ENCODE measurements around the gene C11orf68. TPM values are rescaled to one million over a fixed set of nuclear protein-coding genes. Genes with fewer than 3 reads are reported as not detected.

Gene C11orf68
- polyA plus RNA-seq, 3 donors, result 21.8 to 31.5 (median 22.8) TPM

DNA sequence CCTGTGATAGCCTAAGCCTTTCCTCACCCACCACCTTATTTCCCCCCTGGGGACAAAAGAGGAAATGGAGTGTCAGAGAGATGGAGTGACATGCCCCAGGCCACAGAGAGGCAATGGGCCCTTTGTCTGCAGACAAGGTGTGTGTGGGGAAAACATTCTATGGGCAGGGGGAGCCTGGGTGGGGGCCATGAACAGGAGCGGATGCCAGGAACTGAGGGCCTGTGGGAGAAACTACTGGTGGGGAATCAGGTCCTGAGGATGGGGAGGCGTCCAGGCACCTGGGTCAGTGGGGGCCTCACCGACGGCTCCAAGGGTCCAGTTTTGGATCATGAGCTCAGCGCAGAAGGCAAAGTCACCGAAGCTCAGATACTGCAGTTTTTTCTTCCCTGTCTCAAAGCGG, 33.6 kb downstream of the C11orf68 start:
- Histone ChIP-seq H4K20me1 (ENCODE audit: insufficient read depth, low read length) (peaks cover 15% of the 10 kb centered on the region), H3K4me2 (replicated peaks; ENCODE audit: extremely low read depth, low read length, poor library complexity, severe bottlenecking) (no peak overlapping the region), H3K27ac (ENCODE audit: low read depth in 1 of 2, low read length in 2 of 2) (no peak overlapping the region), H3K27me3 (ENCODE audit: control insufficient read depth in 2 of 2, insufficient read depth in 2 of 2, low read length in 2 of 2) (no peaks in the 10 kb centered on the region), H3K9ac (ENCODE audit: insufficient read depth, low read length, poor library complexity, severe bottlenecking) (no peak overlapping the region), H3K4me3 (replicated peaks in 1 of 3; ENCODE audit: low read depth in 2 of 3, low read length in 3 of 3) (no peak overlapping the region), H2AFZ (ENCODE audit: insufficient read depth, low read depth, low read length, poor library complexity, severe bottlenecking) (no peak overlapping the region), H3K9me3 (replicated peaks in 1 of 2; ENCODE audit: control insufficient read depth in 1 of 2, insufficient read depth in 1 of 2, low read length in 2 of 2) (no peaks in the 10 kb centered on the region), H3K79me2 (ENCODE audit: insufficient read depth, low read length) (peaks cover 22% of the 10 kb centered on the region), H3K36me3 (replicated peaks in 1 of 2; ENCODE audit: control insufficient read depth in 1 of 2, insufficient read depth in 2 of 2, low read length in 2 of 2) (peaks cover 36 to 46% of the 10 kb centered on the region in 2 donors), H3K4me1 (ENCODE audit: control insufficient read depth in 1 of 2, insufficient read depth in 2 of 2, low read length in 2 of 2) (peaks cover 31 to 50% of the 10 kb centered on the region in 2 donors)
- Mint-ChIP-seq H3K27ac (peak overlapping the region in 4 of 7 donors; percentile 56 to 85 (median 60)), H3K36me3 (peaks cover 44 to 56% of the 10 kb centered on the region in 2 donors), H3K4me3 (no peak overlapping the region), H3K27me3 (ENCODE audit: low read depth in 3 of 3) (peaks cover 0 to 5% (median 0%) of the 10 kb centered on the region in 3 donors), H3K4me1 (peaks cover 42% of the 10 kb centered on the region), H3K9me3 (peaks cover 0 to 2% (median 0%) of the 10 kb centered on the region in 7 donors)
- DNase-seq, result no peak
- intact Hi-C loops (cut with micrococcal nuclease), result loop anchor here (5.0 kb wide), 2 partner anchors 37 to 42 kb away; no protein-coding TSS in a partner anchor
- TF ChIP-seq, protein P1, sequence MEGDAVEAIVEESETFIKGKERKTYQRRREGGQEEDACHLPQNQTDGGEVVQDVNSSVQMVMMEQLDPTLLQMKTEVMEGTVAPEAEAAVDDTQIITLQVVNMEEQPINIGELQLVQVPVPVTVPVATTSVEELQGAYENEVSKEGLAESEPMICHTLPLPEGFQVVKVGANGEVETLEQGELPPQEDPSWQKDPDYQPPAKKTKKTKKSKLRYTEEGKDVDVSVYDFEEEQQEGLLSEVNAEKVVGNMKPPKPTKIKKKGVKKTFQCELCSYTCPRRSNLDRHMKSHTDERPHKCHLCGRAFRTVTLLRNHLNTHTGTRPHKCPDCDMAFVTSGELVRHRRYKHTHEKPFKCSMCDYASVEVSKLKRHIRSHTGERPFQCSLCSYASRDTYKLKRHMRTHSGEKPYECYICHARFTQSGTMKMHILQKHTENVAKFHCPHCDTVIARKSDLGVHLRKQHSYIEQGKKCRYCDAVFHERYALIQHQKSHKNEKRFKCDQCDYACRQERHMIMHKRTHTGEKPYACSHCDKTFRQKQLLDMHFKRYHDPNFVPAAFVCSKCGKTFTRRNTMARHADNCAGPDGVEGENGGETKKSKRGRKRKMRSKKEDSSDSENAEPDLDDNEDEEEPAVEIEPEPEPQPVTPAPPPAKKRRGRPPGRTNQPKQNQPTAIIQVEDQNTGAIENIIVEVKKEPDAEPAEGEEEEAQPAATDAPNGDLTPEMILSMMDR (IDR thresholded peaks at IDR 0.05), result no peak
- WGBS (ENCODE audit: insufficient coverage), result 97% methylated on average over 7 of the region's 7 CpGs

DNA sequence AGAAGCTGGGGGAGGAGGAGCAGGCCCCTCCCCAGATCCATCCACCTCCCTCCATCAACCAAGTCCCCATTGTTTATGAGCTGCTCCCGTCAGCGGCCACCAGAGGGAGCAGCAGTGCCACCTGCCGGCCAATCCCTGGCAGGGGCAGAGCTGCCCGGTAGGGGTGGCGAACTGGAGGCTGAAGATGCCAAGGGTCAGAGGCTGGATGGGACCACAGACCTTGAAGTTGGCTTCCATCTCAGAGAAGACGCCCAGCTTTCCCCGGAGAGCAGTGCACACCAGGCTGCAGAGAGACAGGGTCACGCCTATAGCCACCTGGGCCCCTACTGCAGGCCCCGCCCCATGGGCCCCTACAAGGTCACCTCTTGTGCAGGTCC, 34.2 kb downstream of the C11orf68 start:
- Histone ChIP-seq H3K4me3 (replicated peaks in 1 of 3; ENCODE audit: low read depth in 2 of 3, low read length in 3 of 3) (no peak overlapping the region), H3K27ac (ENCODE audit: low read depth in 1 of 2, low read length in 2 of 2) (no peak overlapping the region), H4K20me1 (ENCODE audit: insufficient read depth, low read length) (peaks cover 15% of the 10 kb centered on the region), H3K9ac (ENCODE audit: insufficient read depth, low read length, poor library complexity, severe bottlenecking) (no peak overlapping the region), H3K36me3 (replicated peaks in 1 of 2; ENCODE audit: control insufficient read depth in 1 of 2, insufficient read depth in 2 of 2, low read length in 2 of 2) (peaks cover 36 to 46% of the 10 kb centered on the region in 2 donors), H3K4me1 (ENCODE audit: control insufficient read depth in 1 of 2, insufficient read depth in 2 of 2, low read length in 2 of 2) (peaks cover 30 to 49% of the 10 kb centered on the region in 2 donors), H3K9me3 (replicated peaks in 1 of 2; ENCODE audit: control insufficient read depth in 1 of 2, insufficient read depth in 1 of 2, low read length in 2 of 2) (no peaks in the 10 kb centered on the region), H3K27me3 (ENCODE audit: control insufficient read depth in 2 of 2, insufficient read depth in 2 of 2, low read length in 2 of 2) (no peaks in the 10 kb centered on the region), H3K79me2 (ENCODE audit: insufficient read depth, low read length) (peaks cover 22% of the 10 kb centered on the region), H3K4me2 (replicated peaks; ENCODE audit: extremely low read depth, low read length, poor library complexity, severe bottlenecking) (no peak overlapping the region), H2AFZ (ENCODE audit: insufficient read depth, low read depth, low read length, poor library complexity, severe bottlenecking) (no peak overlapping the region)
- Mint-ChIP-seq H3K27me3 (ENCODE audit: low read depth in 3 of 3) (peaks cover 0 to under 1% (median 0%) of the 10 kb centered on the region in 3 donors), H3K9me3 (peaks cover 0 to 2% (median 0%) of the 10 kb centered on the region in 7 donors), H3K4me1 (peaks cover 42% of the 10 kb centered on the region), H3K36me3 (peaks cover 44 to 56% of the 10 kb centered on the region in 2 donors), H3K4me3 (no peak overlapping the region), H3K27ac (peak overlapping the region in 6 of 7 donors; percentile 56 to 79 (median 70))
- whole genome bisulfite sequencing (ENCODE audit: insufficient coverage), result 54% methylated on average over 4 of the region's 9 CpGs
- DNase-seq, result peak; percentile 79 to 83 (median 82)
- intact Hi-C loops (cut with micrococcal nuclease), result loop anchor here (1.0 to 5.0 kb wide), 4 partner anchors 38 to 105 kb away; no protein-coding TSS in a partner anchor
- TF ChIP-seq, protein P1 (IDR thresholded peaks at IDR 0.05), result peak; percentile 98

Data from CD14-positive monocyte (primary cell).